HepG2 (cell line): ENCODE data around the gene TEX261. TPM values are rescaled to one million over a fixed set of nuclear protein-coding genes. Genes with fewer than 3 reads are reported as not detected.
A peak's percentile ranks its signal among the peaks of the same experiment; 100 is the strongest.

Experiments
- BRF2 ChIP-seq: sonication (generic); formaldehyde crosslinking; IDR thresholded peaks from 2 replicates; pipeline ENCODE4 v1.8.1; 2022; ENCODE audit warnings: mild to moderate bottlenecking, missing genetic modification reagents
- CCDC6 ChIP-seq: sonication (generic); formaldehyde crosslinking; IDR thresholded peaks from 2 replicates; pipeline ENCODE4 v1.8.1; 2022; ENCODE audit warnings: mild to moderate bottlenecking, missing genetic modification reagents, moderate library complexity
- CREB1 ChIP-seq, 2 experiments: fragments of 450-650 bp in 1 of 2; IDR thresholded peaks; 2 replicates each; pipeline ENCODE4 v1.6.1; 2016 to 2017; ENCODE audit warnings: control low read depth in 1 of 2, mild to moderate bottlenecking in 1 of 2, missing compliant biosample characterization in 1 of 2, missing genetic modification characterization in 1 of 2
- E2F2 ChIP-seq: sonication (generic); formaldehyde crosslinking; IDR thresholded peaks from 2 replicates; pipeline ENCODE4 v1.4.0; 2020; ENCODE audit warnings: missing genetic modification reagents, borderline replicate concordance
- FOXJ3 ChIP-seq: sonication (generic); formaldehyde crosslinking; IDR thresholded peaks from 2 replicates; pipeline ENCODE4 v1.4.0; 2020; ENCODE audit warnings: missing genetic modification reagents, mild to moderate bottlenecking, borderline replicate concordance
- GTF2F1 ChIP-seq: fragments of 150-350 bp; IDR thresholded peaks from 2 replicates; pipeline ENCODE4 v1.6.1; 2014; ENCODE audit warnings: low read length
- HNRNPLL ChIP-seq: fragments of 200-400 bp; formaldehyde crosslinking; IDR thresholded peaks from 2 replicates; pipeline ENCODE4 v1.6.1; 2017; ENCODE audit warnings: mild to moderate bottlenecking, low read depth, low read length; ENCODE audit not compliant: poor library complexity, severe bottlenecking
- MLXIP ChIP-seq: sonication (generic); formaldehyde crosslinking; IDR thresholded peaks from 2 replicates; pipeline ENCODE4 v1.9.0; 2021; ENCODE audit warnings: missing genetic modification reagents, borderline replicate concordance
- MXD4 ChIP-seq: IDR thresholded peaks from 2 replicates; pipeline ENCODE4 v1.6.1; 2016; ENCODE audit warnings: mild to moderate bottlenecking, missing biosample characterization, missing genetic modification reagents
- PLRG1 ChIP-seq: fragments of 450-650 bp; conservative IDR thresholded peaks from 2 replicates; pipeline ENCODE4 v1.6.1; 2016
- POGZ ChIP-seq: sonication (generic); formaldehyde crosslinking; IDR thresholded peaks from 2 replicates; pipeline ENCODE4 v1.4.0; 2020; ENCODE audit warnings: mild to moderate bottlenecking, missing genetic modification reagents
- ZNF143 ChIP-seq: sonication (generic); formaldehyde crosslinking; IDR thresholded peaks from 2 replicates; pipeline ENCODE4 v1.4.0; 2020; ENCODE audit warnings: missing genetic modification reagents
- ZNF225 ChIP-seq: sonication (generic); formaldehyde crosslinking; IDR thresholded peaks from 2 replicates; pipeline ENCODE4 v1.4.0; 2020; ENCODE audit warnings: mild to moderate bottlenecking, missing genetic modification reagents
- ZNF232 ChIP-seq: sonication (generic); formaldehyde crosslinking; IDR thresholded peaks from 2 replicates; pipeline ENCODE4 v1.4.0; 2020; ENCODE audit warnings: missing genetic modification reagents, borderline replicate concordance
- ZNF281 ChIP-seq: sonication (generic); formaldehyde crosslinking; IDR thresholded peaks from 2 replicates; pipeline ENCODE4 v1.4.0; 2020; ENCODE audit warnings: missing genetic modification reagents, borderline replicate concordance
- ZNF598 ChIP-seq: sonication (generic); formaldehyde crosslinking; IDR thresholded peaks from 2 replicates; pipeline ENCODE4 v1.5.1; 2020; ENCODE audit warnings: mild to moderate bottlenecking, missing genetic modification reagents, borderline replicate concordance
- ZNF614 ChIP-seq: IDR thresholded peaks from 2 replicates; pipeline ENCODE4 v1.6.1; 2018; ENCODE audit warnings: missing biosample characterization, missing genetic modification reagents, inconsistent platforms, borderline replicate concordance
- ZNF792 ChIP-seq: IDR thresholded peaks from 2 replicates; pipeline ENCODE4 v1.6.1; 2016
- ZXDC ChIP-seq: sonication (generic); formaldehyde crosslinking; IDR thresholded peaks from 2 replicates; pipeline ENCODE4 v1.5.0; 2020; ENCODE audit warnings: mild to moderate bottlenecking, missing genetic modification reagents
- polyA plus RNA-seq, 8 experiments: library from polyadenylated mRNA; depleted of rRNA in 3 of 8; stranded (reverse) in 7 of 8; unstranded in 1 of 8; fragments of >200 nt; fragmentation: Illumina TruSeq in 4 of 8; extraction: Trizol in 4 of 8; gene quantifications; 2 replicates each; pipeline versions ENCODE4 v1.2.1 to v1.2.3, GENCODE V29; 2011 to 2016; ENCODE audit warnings: low read depth in 4 of 8, missing spikeins in 1 of 8, mixed read lengths in 1 of 8; ENCODE audit not compliant: insufficient read depth in 1 of 8
- total RNA-seq, 5 experiments: library from RNA; depleted of rRNA; stranded (reverse); fragments of >200 nt; fragmentation: Illumina TruSeq; extraction: Trizol; gene quantifications; 2 replicates each; pipeline ENCODE4 v1.2.3, GENCODE V29; 2016; ENCODE audit warnings: low read depth in 1 of 5

Gene TEX261
- total and polyA plus RNA-seq, 2 of the 13 experiments (the other 11 are each of a cell fraction or from before 2014, with no cell fraction given), result 43.8 to 78.7 TPM

GRCh38 chr2:70937866-70938585 is 56.6 kb downstream of the TEX261 start (continued):
- TF ChIP-seq ZNF225 (CRISPR knock-in tag) (no peak), ZNF598 (CRISPR knock-in tag) (0 out of 2 replicates have a peak, but pooled peaks have one; percentile 29), CCDC6 (CRISPR knock-in tag) (no peak), ZNF143 (CRISPR knock-in tag) (no peak), GTF2F1 (no peak), PLRG1 (no peak), POGZ (peak; percentile 52), HNRNPLL (no peak), E2F2 (CRISPR knock-in tag) (no peak), ZNF792 (CRISPR knock-in tag) (no peak), CREB1 (IDR thresholded peaks at IDR 0.05) (no peak), CREB1 (CRISPR knock-in tag; IDR thresholded peaks at IDR 0.05) (no peak), ZXDC (CRISPR knock-in tag) (no peak), ZNF281 (CRISPR knock-in tag) (peak; percentile 36; the same call in 1 of the 2 replicates), ZNF232 (CRISPR knock-in tag) (no peak), ZNF614 (no peak), MLXIP (no peak), FOXJ3 (CRISPR knock-in tag) (no peak), BRF2 (CRISPR knock-in tag) (no peak), MXD4 (CRISPR knock-in tag) (no peak)
